ENCODE results near the gene CCDC71. TPM values are rescaled to one million over a fixed set of nuclear protein-coding genes. Genes with fewer than 3 reads are reported as not detected.
A peak's percentile ranks its signal among the peaks of the same experiment; 100 is the strongest.

Gene CCDC71
- total and polyA plus RNA-seq, 2 experiments from 2014 or later = 0.39 to 59.2 TPM

DNA sequence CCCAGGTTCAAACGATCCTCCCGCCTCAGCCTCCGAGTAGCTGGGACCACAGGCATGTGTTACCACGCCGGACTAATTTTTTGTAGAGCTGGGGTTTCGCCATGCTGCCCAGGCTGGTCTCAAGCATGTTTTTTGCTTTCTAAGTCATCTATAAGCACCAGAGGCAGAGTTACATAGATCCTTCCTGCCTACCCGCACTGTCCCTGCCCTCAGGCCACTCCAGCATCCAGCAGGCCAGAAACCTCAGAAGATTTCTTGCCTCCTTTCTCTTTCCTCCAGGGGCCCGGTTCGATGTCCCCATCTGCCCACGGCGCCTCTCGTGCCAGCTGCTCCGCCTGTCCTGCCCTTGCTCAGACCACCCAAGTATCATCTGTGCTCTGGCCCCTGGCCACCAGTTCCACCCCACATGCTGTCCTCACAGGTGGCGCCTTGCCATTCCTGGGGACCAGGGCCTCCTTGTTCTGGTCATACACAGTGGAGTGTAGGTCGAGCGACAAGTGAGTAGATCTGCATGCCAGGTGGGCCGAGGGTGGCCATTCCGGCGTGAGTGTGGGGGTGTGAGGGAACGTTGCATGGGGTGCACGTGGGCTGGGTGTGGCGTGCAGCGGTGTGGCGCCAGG is 32.6 kb upstream of the CCDC71 start:
- H3K27me3 ChIP-seq = no peaks in the 10 kb centered on the region
- H3K9me3 ChIP-seq (ENCODE audit: low read depth) = no peaks in the 10 kb centered on the region
- H3K27ac ChIP-seq = no peak overlapping the region
- no peak overlapping the region for H3K4me3 ChIP-seq
- H3K36me3 ChIP-seq = no peaks in the 10 kb centered on the region
- no peak for DNase-seq (ENCODE audit: low read depth in 1 of 2, low spot score in 1 of 2)
- H3K4me1 ChIP-seq (ENCODE audit: low read depth) = no peaks in the 10 kb centered on the region
- TF ChIP-seq, protein P1, sequence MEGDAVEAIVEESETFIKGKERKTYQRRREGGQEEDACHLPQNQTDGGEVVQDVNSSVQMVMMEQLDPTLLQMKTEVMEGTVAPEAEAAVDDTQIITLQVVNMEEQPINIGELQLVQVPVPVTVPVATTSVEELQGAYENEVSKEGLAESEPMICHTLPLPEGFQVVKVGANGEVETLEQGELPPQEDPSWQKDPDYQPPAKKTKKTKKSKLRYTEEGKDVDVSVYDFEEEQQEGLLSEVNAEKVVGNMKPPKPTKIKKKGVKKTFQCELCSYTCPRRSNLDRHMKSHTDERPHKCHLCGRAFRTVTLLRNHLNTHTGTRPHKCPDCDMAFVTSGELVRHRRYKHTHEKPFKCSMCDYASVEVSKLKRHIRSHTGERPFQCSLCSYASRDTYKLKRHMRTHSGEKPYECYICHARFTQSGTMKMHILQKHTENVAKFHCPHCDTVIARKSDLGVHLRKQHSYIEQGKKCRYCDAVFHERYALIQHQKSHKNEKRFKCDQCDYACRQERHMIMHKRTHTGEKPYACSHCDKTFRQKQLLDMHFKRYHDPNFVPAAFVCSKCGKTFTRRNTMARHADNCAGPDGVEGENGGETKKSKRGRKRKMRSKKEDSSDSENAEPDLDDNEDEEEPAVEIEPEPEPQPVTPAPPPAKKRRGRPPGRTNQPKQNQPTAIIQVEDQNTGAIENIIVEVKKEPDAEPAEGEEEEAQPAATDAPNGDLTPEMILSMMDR (IDR thresholded peaks at IDR 0.05; ENCODE audit: low read depth, low read length) = no peak

DNA sequence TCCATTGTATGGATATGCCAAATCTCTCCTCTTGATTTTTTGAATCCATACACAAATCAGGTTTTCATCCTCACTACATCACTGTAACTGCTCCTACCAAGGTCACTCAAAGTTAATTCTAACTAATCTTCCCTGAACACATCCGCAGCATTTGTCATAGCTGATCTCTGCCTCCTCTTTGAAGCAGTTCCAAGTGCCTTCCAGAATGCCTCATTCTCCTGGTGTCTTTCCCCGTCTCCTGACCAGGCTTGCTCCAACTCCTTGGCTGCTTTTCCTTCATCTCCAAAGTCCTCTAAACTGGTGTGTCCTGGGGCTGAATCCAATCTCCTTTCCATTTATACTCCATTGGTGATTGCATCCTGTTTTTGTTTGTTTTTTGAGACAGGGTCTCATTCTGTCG is 32.0 kb upstream of the CCDC71 start:
- no peaks in the 10 kb centered on the region for H3K4me1 ChIP-seq (ENCODE audit: low read depth)
- no peaks in the 10 kb centered on the region for H3K9me3 ChIP-seq (ENCODE audit: low read depth)
- H3K27me3 ChIP-seq = no peaks in the 10 kb centered on the region
- DNase-seq (ENCODE audit: low read depth in 1 of 2, low spot score in 1 of 2) = no peak
- H3K4me3 ChIP-seq = no peak overlapping the region
- no peak overlapping the region for H3K27ac ChIP-seq
- no peaks in the 10 kb centered on the region for H3K36me3 ChIP-seq
- TF ChIP-seq, protein P1 (IDR thresholded peaks at IDR 0.05; ENCODE audit: low read depth, low read length) = no peak

DNA sequence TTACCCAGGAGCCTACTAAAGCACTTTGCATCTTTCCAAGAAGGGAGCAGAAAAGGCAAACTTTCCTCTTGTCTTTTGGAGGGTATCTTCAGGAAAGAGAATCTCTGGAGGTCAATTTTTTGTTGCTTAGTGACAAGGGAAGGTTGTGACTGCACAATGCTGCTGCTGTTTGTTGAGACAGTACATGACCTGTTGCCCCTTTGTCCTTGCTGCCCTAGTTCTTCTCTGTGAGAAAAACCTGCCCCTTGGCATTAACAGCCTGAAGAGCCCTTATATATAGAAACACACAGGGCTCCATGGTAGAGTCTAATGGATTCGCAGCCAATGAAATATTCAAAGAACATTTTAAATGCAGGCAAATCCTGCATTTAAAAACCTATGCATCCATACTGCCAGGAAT is 25.6 kb upstream of the CCDC71 start:
- Histone ChIP-seq H3K27ac (peak overlapping the region; percentile 64), H3K4me1 (ENCODE audit: low read depth) (peaks cover 14% of the 10 kb centered on the region), H3K9me3 (ENCODE audit: low read depth) (no peaks in the 10 kb centered on the region), H3K36me3 (no peaks in the 10 kb centered on the region), H3K4me3 (no peak overlapping the region), H3K27me3 (no peaks in the 10 kb centered on the region)
- TF ChIP-seq, protein P1 (IDR thresholded peaks at IDR 0.05; ENCODE audit: low read depth, low read length) = no peak
- DNase-seq (ENCODE audit: low read depth in 1 of 2, low spot score in 1 of 2) = no peak

DNA sequence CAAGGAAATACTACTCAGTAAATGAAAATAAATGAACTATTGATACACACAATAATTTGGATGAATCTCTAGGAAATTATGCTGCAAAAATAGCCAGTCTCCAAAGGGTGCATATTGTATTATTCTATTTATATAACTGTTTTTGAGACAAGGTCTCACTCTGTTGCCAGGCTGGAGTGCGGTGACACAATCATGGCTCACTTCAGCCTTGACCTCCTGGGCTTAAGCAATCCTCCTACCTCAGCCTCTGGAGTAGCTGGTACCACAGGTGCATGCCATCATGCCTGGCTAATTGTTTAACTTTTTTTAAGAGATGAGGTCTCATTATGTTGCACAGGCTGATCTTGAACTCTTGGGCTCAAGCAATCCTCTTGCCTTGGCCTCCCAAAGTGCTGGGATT is 17.7 kb upstream of the CCDC71 start:
- peaks cover 3% of the 10 kb centered on the region for H3K4me1 ChIP-seq (ENCODE audit: low read depth)
- no peaks in the 10 kb centered on the region for H3K27me3 ChIP-seq
- no peak overlapping the region for H3K27ac ChIP-seq
- H3K9me3 ChIP-seq (ENCODE audit: low read depth) = no peaks in the 10 kb centered on the region
- TF ChIP-seq, protein P1 (IDR thresholded peaks at IDR 0.05; ENCODE audit: low read depth, low read length) = no peak
- DNase-seq (ENCODE audit: low read depth in 1 of 2, low spot score in 1 of 2) = no peak
- H3K36me3 ChIP-seq = no peaks in the 10 kb centered on the region
- no peak overlapping the region for H3K4me3 ChIP-seq

DNA sequence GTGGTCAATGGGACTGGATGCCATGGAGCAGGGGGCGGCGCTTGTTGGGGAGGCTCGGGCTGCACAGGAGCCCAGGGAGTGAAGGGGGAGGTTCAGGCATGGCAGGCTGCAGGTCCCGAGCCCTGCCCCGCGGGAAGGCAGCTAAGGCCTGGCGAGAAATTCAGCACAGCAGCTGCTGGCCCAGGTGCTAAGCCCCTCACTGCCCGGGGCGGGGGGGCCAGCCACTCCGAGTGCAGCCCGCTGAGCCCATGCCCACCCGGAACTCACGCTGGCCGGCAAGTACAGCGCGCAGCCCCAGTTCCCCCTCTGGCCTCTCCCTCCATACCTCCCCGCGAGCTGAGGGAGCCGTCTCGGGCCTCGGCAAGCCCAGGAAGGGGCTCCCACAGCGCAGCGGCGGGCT is 16.6 kb upstream of the CCDC71 start:
- Histone ChIP-seq H3K27me3 (no peaks in the 10 kb centered on the region), H3K9me3 (ENCODE audit: low read depth) (no peaks in the 10 kb centered on the region), H3K4me3 (no peak overlapping the region), H3K4me1 (ENCODE audit: low read depth) (peaks cover 11% of the 10 kb centered on the region), H3K27ac (no peak overlapping the region), H3K36me3 (no peaks in the 10 kb centered on the region)
- no peak for DNase-seq (ENCODE audit: low read depth in 1 of 2, low spot score in 1 of 2)
- TF ChIP-seq, protein P1 (IDR thresholded peaks at IDR 0.05; ENCODE audit: low read depth, low read length) = no peak
